HepG2 (cell line): Measurements from ENCODE around the gene FARSB. TPM values are rescaled to one million over a fixed set of nuclear protein-coding genes. Genes with fewer than 3 reads are reported as not detected.

Experiments
- ATF7 ChIP-seq, 2 experiments: fragments of 450-650 bp in 1 of 2; sonication (generic) in 1 of 2; formaldehyde crosslinking in 1 of 2; IDR thresholded peaks; 2 replicates each; pipeline versions ENCODE4 v1.4.0 to v1.6.1; 2016 to 2020; ENCODE audit warnings: antibody characterized with exemption in 1 of 2, mild to moderate bottlenecking in 1 of 2, missing genetic modification reagents in 1 of 2
- CAMTA2 ChIP-seq: sonication (generic); formaldehyde crosslinking; IDR thresholded peaks from 2 replicates; pipeline ENCODE4 v1.4.0; 2020; ENCODE audit warnings: mild to moderate bottlenecking, missing genetic modification reagents, borderline replicate concordance
- CREB1 ChIP-seq, 2 experiments: fragments of 450-650 bp in 1 of 2; IDR thresholded peaks; 2 replicates each; pipeline ENCODE4 v1.6.1; 2016 to 2017; ENCODE audit warnings: control low read depth in 1 of 2, mild to moderate bottlenecking in 1 of 2, missing compliant biosample characterization in 1 of 2, missing genetic modification characterization in 1 of 2
- HBP1 ChIP-seq: IDR thresholded peaks from 2 replicates; pipeline ENCODE4 v1.6.1; 2016; ENCODE audit warnings: low read depth, control low read depth
- MED13 ChIP-seq: sonication (generic); formaldehyde crosslinking; IDR thresholded peaks from 2 replicates; pipeline ENCODE4 v1.5.0; 2020; ENCODE audit warnings: missing genetic modification reagents
- NR2C2 ChIP-seq: sonication (generic); formaldehyde crosslinking; IDR thresholded peaks from 2 replicates; pipeline ENCODE4 v1.4.0; 2020; ENCODE audit warnings: missing genetic modification reagents, mild to moderate bottlenecking, moderate library complexity, borderline replicate concordance
- NR2F1 ChIP-seq, 2 experiments: fragments of 450-650 bp in 1 of 2; formaldehyde crosslinking in 1 of 2; IDR thresholded peaks; 2 replicates each; pipeline versions ENCODE4 v1.5.0 to v1.6.1; 2016 to 2020; ENCODE audit warnings: mild to moderate bottlenecking in 1 of 2, missing compliant biosample characterization in 1 of 2, missing genetic modification reagents in 1 of 2, moderate library complexity in 1 of 2
- RCOR2 ChIP-seq: IDR thresholded peaks from 2 replicates; pipeline ENCODE4 v1.6.1; 2016; ENCODE audit warnings: missing biosample characterization, missing genetic modification reagents
- REXO4 ChIP-seq: sonication (generic); formaldehyde crosslinking; IDR thresholded peaks from 2 replicates; pipeline ENCODE4 v1.8.0; 2022; ENCODE audit warnings: missing genetic modification reagents, mild to moderate bottlenecking, borderline replicate concordance
- SNAPC5 ChIP-seq: sonication (generic); formaldehyde crosslinking; IDR thresholded peaks from 2 replicates; pipeline ENCODE4 v1.8.1; 2023; ENCODE audit warnings: mild to moderate bottlenecking, missing genetic modification reagents, borderline replicate concordance
- TAF15 ChIP-seq: fragments of 200-400 bp; formaldehyde crosslinking; IDR thresholded peaks from one replicate; pipeline ENCODE4 v1.6.1; 2018; ENCODE audit warnings: mild to moderate bottlenecking, low read depth, low read length; ENCODE audit not compliant: poor library complexity, severe bottlenecking
- THYN1 ChIP-seq: sonication (generic); formaldehyde crosslinking; IDR thresholded peaks from 2 replicates; pipeline ENCODE4 v1.8.1; 2023; ENCODE audit warnings: low read depth, mild to moderate bottlenecking, moderate library complexity, missing genetic modification reagents, borderline replicate concordance
- TRIM24 ChIP-seq: sonication (generic); formaldehyde crosslinking; IDR thresholded peaks from 2 replicates; pipeline ENCODE4 v1.8.0; 2022; ENCODE audit warnings: mild to moderate bottlenecking, missing genetic modification reagents
- U2AF1 ChIP-seq: fragments of 200-400 bp; formaldehyde crosslinking; optimal IDR thresholded peaks from 2 replicates; pipeline ENCODE3; 2017; ENCODE audit warnings: mild to moderate bottlenecking, low read depth, low read length
- WIZ ChIP-seq: sonication (generic); formaldehyde crosslinking; IDR thresholded peaks from 2 replicates; pipeline ENCODE4 v1.5.1; 2020; ENCODE audit warnings: mild to moderate bottlenecking, missing genetic modification reagents
- ZBTB20 ChIP-seq: sonication (generic); formaldehyde crosslinking; IDR thresholded peaks from 2 replicates; pipeline ENCODE4 v1.8.1; 2023; ENCODE audit warnings: missing genetic modification reagents, low read depth, mild to moderate bottlenecking, borderline replicate concordance
- ZFP36 ChIP-seq: fragments of 150-350 bp; IDR thresholded peaks from 2 replicates; pipeline ENCODE4 v1.6.1; 2018; ENCODE audit warnings: borderline replicate concordance, low read length, low read depth; ENCODE audit not compliant: partially characterized antibody
- ZNF264 ChIP-seq: sonication (generic); formaldehyde crosslinking; IDR thresholded peaks from 2 replicates; pipeline ENCODE4 v1.4.0; 2020; ENCODE audit warnings: missing genetic modification reagents
- ZNF446 ChIP-seq: sonication (generic); formaldehyde crosslinking; IDR thresholded peaks from 2 replicates; pipeline ENCODE4 v1.5.0; 2020; ENCODE audit warnings: mild to moderate bottlenecking, missing genetic modification reagents
- ZNF564 ChIP-seq: sonication (generic); formaldehyde crosslinking; IDR thresholded peaks from 2 replicates; pipeline ENCODE4 v1.8.1; 2023; ENCODE audit warnings: mild to moderate bottlenecking, missing genetic modification reagents
- ZNF589 ChIP-seq: sonication (generic); formaldehyde crosslinking; conservative IDR thresholded peaks from 2 replicates; pipeline ENCODE4 v1.8.0; 2022; ENCODE audit warnings: mild to moderate bottlenecking, moderate library complexity, missing genetic modification reagents
- ZNF709 ChIP-seq: sonication (generic); formaldehyde crosslinking; IDR thresholded peaks from 2 replicates; pipeline ENCODE4 v1.5.0; 2020; ENCODE audit warnings: mild to moderate bottlenecking, missing genetic modification reagents
- ZNF747 ChIP-seq: sonication (generic); formaldehyde crosslinking; IDR thresholded peaks from 2 replicates; pipeline ENCODE4 v1.8.1; 2023; ENCODE audit warnings: missing genetic modification reagents, mild to moderate bottlenecking, borderline replicate concordance
- ZNF883 ChIP-seq: sonication (generic); formaldehyde crosslinking; IDR thresholded peaks from 2 replicates; pipeline ENCODE4 v1.5.1; 2020; ENCODE audit warnings: mild to moderate bottlenecking, missing genetic modification reagents; ENCODE audit errors: not compliant biosample characterization
- polyA plus RNA-seq, 8 experiments: library from polyadenylated mRNA; depleted of rRNA in 3 of 8; stranded (reverse) in 7 of 8; unstranded in 1 of 8; fragments of >200 nt; fragmentation: Illumina TruSeq in 4 of 8; extraction: Trizol in 4 of 8; gene quantifications; 2 replicates each; pipeline versions ENCODE4 v1.2.1 to v1.2.3, GENCODE V29; 2011 to 2016; ENCODE audit warnings: low read depth in 4 of 8, missing spikeins in 1 of 8, mixed read lengths in 1 of 8; ENCODE audit not compliant: insufficient read depth in 1 of 8
- total RNA-seq, 5 experiments: library from RNA; depleted of rRNA; stranded (reverse); fragments of >200 nt; fragmentation: Illumina TruSeq; extraction: Trizol; gene quantifications; 2 replicates each; pipeline ENCODE4 v1.2.3, GENCODE V29; 2016; ENCODE audit warnings: low read depth in 1 of 5
- TF ChIP-seq, protein P1 (sequence below): IDR thresholded peaks from 2 replicates; pipeline ENCODE4 v1.6.1; 2016; ENCODE audit warnings: control low read depth
- TF ChIP-seq, protein P2 (sequence below): sonication (generic); formaldehyde crosslinking; IDR thresholded peaks from 2 replicates; pipeline ENCODE4 v1.8.0; 2023; ENCODE audit warnings: mild to moderate bottlenecking, missing genetic modification reagents

Gene FARSB
- total and polyA plus RNA-seq, 2 of the 13 experiments (the other 11 are each of a cell fraction or from before 2014, with no cell fraction given), result 23.3 to 45.9 TPM

GRCh38 chr2:222670191-222671038 lies 14.5 kb upstream of the FARSB start (continued):
- TF ChIP-seq MED13 (CRISPR knock-in tag) (peak; percentile 90), TRIM24 (CRISPR knock-in tag) (no peak), U2AF1 (peak; percentile 14), HBP1 (peak; percentile 30; the same call in 1 of the 2 replicates), ATF7 (IDR thresholded peaks at IDR 0.05) (peak; percentile 25; the same call in 1 of the 2 replicates), ATF7 (CRISPR knock-in tag; IDR thresholded peaks at IDR 0.05) (no peak), ZFP36 (no peak), THYN1 (no peak), ZNF264 (CRISPR knock-in tag) (peak; percentile 67), ZNF564 (CRISPR knock-in tag) (no peak), ZNF883 (no peak), ZNF446 (CRISPR knock-in tag) (no peak; the same call in 1 of the 2 replicates), ZBTB20 (CRISPR knock-in tag) (0 out of 2 replicates have a peak, but pooled peaks have one; percentile 39), TAF15 (no peak), NR2C2 (CRISPR knock-in tag) (no peak; the same call in 1 of the 2 replicates), ZNF589 (peak; percentile 76; the same call in 1 of the 2 replicates), WIZ (no peak), NR2F1 (CRISPR knock-in tag; IDR thresholded peaks at IDR 0.05) (peak; percentile 60 to 78; a peak in 3 of 4 replicates), CREB1 (IDR thresholded peaks at IDR 0.05) (no peak), CREB1 (CRISPR knock-in tag; IDR thresholded peaks at IDR 0.05) (peak; percentile 63), CAMTA2 (CRISPR knock-in tag) (no peak), SNAPC5 (no peak), ZNF747 (no peak), ZNF709 (CRISPR knock-in tag) (no peak), REXO4 (no peak), RCOR2 (CRISPR knock-in tag) (peak; percentile 57)
- TF ChIP-seq, protein P1, sequence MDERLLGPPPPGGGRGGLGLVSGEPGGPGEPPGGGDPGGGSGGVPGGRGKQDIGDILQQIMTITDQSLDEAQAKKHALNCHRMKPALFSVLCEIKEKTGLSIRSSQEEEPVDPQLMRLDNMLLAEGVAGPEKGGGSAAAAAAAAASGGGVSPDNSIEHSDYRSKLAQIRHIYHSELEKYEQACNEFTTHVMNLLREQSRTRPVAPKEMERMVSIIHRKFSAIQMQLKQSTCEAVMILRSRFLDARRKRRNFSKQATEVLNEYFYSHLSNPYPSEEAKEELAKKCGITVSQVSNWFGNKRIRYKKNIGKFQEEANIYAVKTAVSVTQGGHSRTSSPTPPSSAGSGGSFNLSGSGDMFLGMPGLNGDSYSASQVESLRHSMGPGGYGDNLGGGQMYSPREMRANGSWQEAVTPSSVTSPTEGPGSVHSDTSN (CRISPR knock-in tag), result no peak
- TF ChIP-seq, protein P2, sequence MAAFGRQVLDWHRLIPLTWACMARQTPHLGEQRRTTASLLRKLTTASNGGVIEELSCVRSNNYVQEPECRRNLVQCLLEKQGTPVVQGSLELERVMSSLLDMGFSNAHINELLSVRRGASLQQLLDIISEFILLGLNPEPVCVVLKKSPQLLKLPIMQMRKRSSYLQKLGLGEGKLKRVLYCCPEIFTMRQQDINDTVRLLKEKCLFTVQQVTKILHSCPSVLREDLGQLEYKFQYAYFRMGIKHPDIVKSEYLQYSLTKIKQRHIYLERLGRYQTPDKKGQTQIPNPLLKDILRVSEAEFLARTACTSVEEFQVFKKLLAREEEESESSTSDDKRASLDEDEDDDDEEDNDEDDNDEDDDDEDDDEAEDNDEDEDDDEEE (CRISPR knock-in tag), result no peak
